T-helper 22 cell (primary cell): ENCODE data around the gene SPSB2.
"Not testable (repeated sequence)": the region's sequence is repeated elsewhere in the genome, so short reads cannot be mapped to it uniquely, and the experiment has no call there.

Source experiments
- DNase-seq: peaks from one replicate; pipeline ENCODE4 v3.0.0-alpha.2; 2020; ENCODE audit warnings: low read depth

The SPSB2 gene

GRCh38 chr12:6873094-6874014 lies at the start of gene SPSB2:
Gene SPSB2, minus strand, starts transcription at chr12:6873303. Its CDS starts 402 bp downstream, at chr12:6872901.
- peak; percentile 97 for DNase-seq

GRCh38 chr12:6921996-6922946 lies 49.2 kb upstream of the SPSB2 start:
- DNase-seq: no peak

GRCh38 chr12:6921539-6921938 lies 48.4 kb upstream of the SPSB2 start:
- DNase-seq: no peak

- DNase-seq: no peak
Observed at GRCh38 chr12:6919588-6919987, 46.5 kb upstream of the SPSB2 start.

GRCh38 chr12:6917491-6918231 lies 44.6 kb upstream of the SPSB2 start:
- no peak for DNase-seq

GRCh38 chr12:6916426-6917200 lies 43.5 kb upstream of the SPSB2 start:
- DNase-seq: no peak

- no peak for DNase-seq
Observed at GRCh38 chr12:6915789-6916285, 42.7 kb upstream of the SPSB2 start.

- DNase-seq: no peak
Observed at GRCh38 chr12:6914947-6915788, 42.1 kb upstream of the SPSB2 start.

- peak; percentile 82 for DNase-seq
Observed at GRCh38 chr12:6914246-6914946, 41.3 kb upstream of the SPSB2 start, which contains the start of gene ENO2. Gene ENO2, plus strand, starts transcription at chr12:6914580. Its CDS starts 1,253 bp downstream, at chr12:6915833.

- no peak for DNase-seq
Observed at GRCh38 chr12:6912164-6912935, 39.2 kb upstream of the SPSB2 start.

GRCh38 chr12:6909421-6910145 lies 36.5 kb upstream of the SPSB2 start:
- DNase-seq: no peak

GRCh38 chr12:6908141-6908540 lies 35.0 kb upstream of the SPSB2 start:
- DNase-seq: not testable (repeated sequence)

GRCh38 chr12:6905414-6906040 lies 32.4 kb upstream of the SPSB2 start:
- no peak for DNase-seq

- DNase-seq: peak; percentile 98
Observed at GRCh38 chr12:6904280-6905276, 31.5 kb upstream of the SPSB2 start, which contains the start of gene LRRC23. Gene LRRC23, plus strand, starts transcription at chr12:6904822. Its CDS starts 812 bp downstream, at chr12:6905634.

- DNase-seq: no peak
Observed at GRCh38 chr12:6903722-6904121, 30.6 kb upstream of the SPSB2 start.

- no peak for DNase-seq
Observed at GRCh38 chr12:6902448-6902847, 29.3 kb upstream of the SPSB2 start.
